WI38 (cell line): ENCODE results near the gene SERPINB3.
"Not testable (repeated sequence)": the region's sequence is repeated elsewhere in the genome, so short reads cannot be mapped to it uniquely, and the experiment has no call there.

Experiments used
- H3K4me3 ChIP-seq: 2 replicates; pipeline ENCODE4 v1.5.1; 2011; ENCODE audit warnings: low read depth, mild to moderate bottlenecking, control low read depth, low read length
- CTCF ChIP-seq: IDR thresholded peaks from 2 replicates; pipeline ENCODE4 v1.5.1; 2012; ENCODE audit warnings: low read depth, mild to moderate bottlenecking, control low read depth, low read length

SERPINB3 gene

GRCh38 chr18:63661750-63662149 lies at the start of gene SERPINB3:
TSS of gene SERPINB3 (minus strand) at chr18:63661893. CDS start at chr18:63661216, 677 bp downstream.
- not testable (repeated sequence) for H3K4me3 ChIP-seq

- TF ChIP-seq CTCF, result no peak
- H3K4me3 ChIP-seq, result no peak overlapping the region
Observed at GRCh38 chr18:63708650-63709049, 47.0 kb upstream of the SERPINB3 start.

- H3K4me3 ChIP-seq, result no peak overlapping the region
- no peak for TF ChIP-seq CTCF
Observed at GRCh38 chr18:63707816-63708215, 46.1 kb upstream of the SERPINB3 start.

- H3K4me3 ChIP-seq, result no peak overlapping the region
- TF ChIP-seq CTCF, result no peak
Observed at GRCh38 chr18:63705401-63705800, 43.7 kb upstream of the SERPINB3 start.

- TF ChIP-seq CTCF, result no peak
- H3K4me3 ChIP-seq, result no peak within 1 kb of the TSS
Observed at GRCh38 chr18:63702660-63703059, 41.0 kb upstream of the SERPINB3 start, which contains the start of gene SERPINB11. TSS of gene SERPINB11 (plus strand) at chr18:63702960. CDS start at chr18:63710194, 7,234 bp downstream.

- no peak for TF ChIP-seq CTCF
- H3K4me3 ChIP-seq, result no peak overlapping the region
Observed at GRCh38 chr18:63701952-63702351, 40.3 kb upstream of the SERPINB3 start.

- TF ChIP-seq CTCF, result no peak
- no peak overlapping the region for H3K4me3 ChIP-seq
Observed at GRCh38 chr18:63700501-63700900, 38.8 kb upstream of the SERPINB3 start.

- no peak overlapping the region for H3K4me3 ChIP-seq
- no peak for TF ChIP-seq CTCF
Observed at GRCh38 chr18:63697097-63697660, 35.5 kb upstream of the SERPINB3 start.
